ENCODE data around the gene IL4I1.
A peak's percentile ranks its signal among the peaks of the same experiment; 100 is the strongest.
"Not testable (repeated sequence)": the region's sequence is repeated elsewhere in the genome, so short reads cannot be mapped to it uniquely, and the experiment has no call there.

The IL4I1 gene

GRCh38 chr19:49929121-49929610, 32.5 kb upstream of the IL4I1 start, which contains the start of the genes ATF5 and NUP62:
TSS of gene ATF5 (plus strand) at chr19:49929205. CDS start at chr19:49930851, 1,646 bp downstream.
TSS of gene NUP62 (minus strand) at chr19:49929504. CDS start at chr19:49909807, 19,697 bp downstream.
- H3K9me3 ChIP-seq (ENCODE audit: insufficient read depth, low read length), result no peaks in the 10 kb centered on the region
- TF ChIP-seq YY1 (IDR thresholded peaks at IDR 0.05; ENCODE audit: insufficient read depth, insufficient read length), result no peak
- TF ChIP-seq SUZ12 (IDR thresholded peaks at IDR 0.05; ENCODE audit: extremely low read depth, insufficient read depth, insufficient read length), result no peak
- TF ChIP-seq ZNF274 (IDR thresholded peaks at IDR 0.05; ENCODE audit: low read depth, low read length), result no peak
- H3K27me3 ChIP-seq (ENCODE audit: insufficient read depth, insufficient read length), result no peaks in the 10 kb centered on the region
- H3K4me1 ChIP-seq (ENCODE audit: insufficient read depth, insufficient read length), result peaks cover 13% of the 10 kb centered on the region
- peaks cover 37% of the 10 kb centered on the region for H3K36me3 ChIP-seq (ENCODE audit: insufficient read depth, insufficient read length, low read length)
- peak within 1 kb of the TSS; percentile 91 for H3K4me3 ChIP-seq (ENCODE audit: insufficient read length, low read depth)
- peak; percentile 30 for DNase-seq (ENCODE audit: low read depth, low spot score)
- H3K9ac ChIP-seq (ENCODE audit: insufficient read length, low read depth), result peak within 1 kb of the TSS; percentile 97

- H3K9ac ChIP-seq (ENCODE audit: insufficient read length, low read depth), result peak overlapping the region; percentile 72
- H3K27me3 ChIP-seq (ENCODE audit: insufficient read depth, insufficient read length), result no peaks in the 10 kb centered on the region
- peaks cover 25% of the 10 kb centered on the region for H3K4me1 ChIP-seq (ENCODE audit: insufficient read depth, insufficient read length)
- peaks cover 49% of the 10 kb centered on the region for H3K36me3 ChIP-seq (ENCODE audit: insufficient read depth, insufficient read length, low read length)
- DNase-seq (ENCODE audit: low read depth, low spot score), result no peak
- H3K4me3 ChIP-seq (ENCODE audit: insufficient read length, low read depth), result peak overlapping the region; percentile 26
- H3K9me3 ChIP-seq (ENCODE audit: insufficient read depth, low read length), result no peaks in the 10 kb centered on the region
- TF ChIP-seq SUZ12 (IDR thresholded peaks at IDR 0.05; ENCODE audit: extremely low read depth, insufficient read depth, insufficient read length) (no peak), YY1 (IDR thresholded peaks at IDR 0.05; ENCODE audit: insufficient read depth, insufficient read length) (no peak), ZNF274 (IDR thresholded peaks at IDR 0.05; ENCODE audit: low read depth, low read length) (no peak)
These were observed 31.0 kb upstream of the IL4I1 start for GRCh38 chr19:49927526-49928264.

DNA sequence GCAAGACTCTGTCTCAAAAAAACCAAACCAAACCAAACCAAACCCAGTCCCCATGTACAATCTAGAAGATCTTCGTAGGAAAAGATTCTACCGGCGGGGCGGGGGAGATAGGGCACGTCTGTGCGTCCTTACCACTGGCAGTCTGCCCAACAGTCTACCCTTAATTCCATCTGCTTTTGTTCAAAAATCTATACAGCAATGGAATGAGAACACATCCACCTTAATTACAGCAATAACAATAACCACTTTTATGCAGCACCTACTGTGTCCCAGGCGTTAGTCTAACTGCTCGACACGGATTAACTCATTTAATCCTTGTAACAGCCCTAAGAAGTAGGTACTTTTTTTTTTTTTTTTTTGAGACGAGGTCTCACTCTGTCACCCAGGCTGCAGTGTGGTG, 29.8 kb upstream of the IL4I1 start:
- H3K9ac ChIP-seq (ENCODE audit: insufficient read length, low read depth), result no peak overlapping the region
- H3K4me1 ChIP-seq (ENCODE audit: insufficient read depth, insufficient read length), result peaks cover 30% of the 10 kb centered on the region

GRCh38 chr19:49925486-49925885, 28.8 kb upstream of the IL4I1 start:
- H3K36me3 ChIP-seq (ENCODE audit: insufficient read depth, insufficient read length, low read length), result peaks cover 70% of the 10 kb centered on the region
- no peak for TF ChIP-seq ZNF274 (IDR thresholded peaks at IDR 0.05; ENCODE audit: low read depth, low read length)
- TF ChIP-seq YY1 (IDR thresholded peaks at IDR 0.05; ENCODE audit: insufficient read depth, insufficient read length), result no peak
- TF ChIP-seq SUZ12 (IDR thresholded peaks at IDR 0.05; ENCODE audit: extremely low read depth, insufficient read depth, insufficient read length), result no peak
- H3K9ac ChIP-seq (ENCODE audit: insufficient read length, low read depth), result no peak overlapping the region
- H3K4me1 ChIP-seq (ENCODE audit: insufficient read depth, insufficient read length), result peaks cover 37% of the 10 kb centered on the region
- H3K4me3 ChIP-seq (ENCODE audit: insufficient read length, low read depth), result no peak overlapping the region
- no peaks in the 10 kb centered on the region for H3K27me3 ChIP-seq (ENCODE audit: insufficient read depth, insufficient read length)
- no peaks in the 10 kb centered on the region for H3K9me3 ChIP-seq (ENCODE audit: insufficient read depth, low read length)
- DNase-seq (ENCODE audit: low read depth, low spot score), result no peak

More for the DNA sequence above, 29.8 kb upstream of the IL4I1 start:
- TF ChIP-seq YY1 (IDR thresholded peaks at IDR 0.05; ENCODE audit: insufficient read depth, insufficient read length) (no peak), ZNF274 (IDR thresholded peaks at IDR 0.05; ENCODE audit: low read depth, low read length) (no peak), SUZ12 (IDR thresholded peaks at IDR 0.05; ENCODE audit: extremely low read depth, insufficient read depth, insufficient read length) (no peak)
- Histone ChIP-seq H3K9me3 (ENCODE audit: insufficient read depth, low read length) (no peaks in the 10 kb centered on the region), H3K36me3 (ENCODE audit: insufficient read depth, insufficient read length, low read length) (peaks cover 60% of the 10 kb centered on the region), H3K4me3 (ENCODE audit: insufficient read length, low read depth) (no peak overlapping the region), H3K27me3 (ENCODE audit: insufficient read depth, insufficient read length) (no peaks in the 10 kb centered on the region)
- no peak for DNase-seq (ENCODE audit: low read depth, low spot score)

DNA sequence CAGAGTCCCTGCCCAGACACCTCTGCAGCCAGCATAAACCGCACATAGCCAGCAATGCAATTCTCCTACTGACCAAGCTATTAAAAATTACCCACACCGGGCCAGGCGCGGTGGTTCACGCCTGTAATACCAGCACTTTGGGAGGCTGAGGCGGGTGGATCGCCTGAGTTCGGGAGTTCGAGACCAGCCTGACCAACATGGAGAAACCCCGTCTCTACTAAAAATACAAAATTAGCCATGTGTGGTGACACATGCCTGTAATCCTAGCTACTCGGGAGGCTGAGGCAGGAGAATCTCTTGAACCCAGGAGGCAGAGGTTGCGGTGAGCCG, 28.2 kb upstream of the IL4I1 start:
- peaks cover 41% of the 10 kb centered on the region for H3K4me1 ChIP-seq (ENCODE audit: insufficient read depth, insufficient read length)
- DNase-seq (ENCODE audit: low read depth, low spot score); H3K9ac ChIP-seq (ENCODE audit: insufficient read length, low read depth); H3K9me3 ChIP-seq (ENCODE audit: insufficient read depth, low read length); H3K27me3 ChIP-seq (ENCODE audit: insufficient read depth, insufficient read length); H3K4me3 ChIP-seq (ENCODE audit: insufficient read length, low read depth): not testable (repeated sequence)
- peaks cover 72% of the 10 kb centered on the region for H3K36me3 ChIP-seq (ENCODE audit: insufficient read depth, insufficient read length, low read length)

GRCh38 chr19:49924004-49924880, 27.6 kb upstream of the IL4I1 start:
- Histone ChIP-seq H3K9me3 (ENCODE audit: insufficient read depth, low read length) (no peaks in the 10 kb centered on the region), H3K4me1 (ENCODE audit: insufficient read depth, insufficient read length) (peaks cover 41% of the 10 kb centered on the region), H3K4me3 (ENCODE audit: insufficient read length, low read depth) (no peak overlapping the region), H3K9ac (ENCODE audit: insufficient read length, low read depth) (peak overlapping the region; percentile 13), H3K27me3 (ENCODE audit: insufficient read depth, insufficient read length) (no peaks in the 10 kb centered on the region), H3K36me3 (ENCODE audit: insufficient read depth, insufficient read length, low read length) (peaks cover 77% of the 10 kb centered on the region)
- no peak for TF ChIP-seq YY1 (IDR thresholded peaks at IDR 0.05; ENCODE audit: insufficient read depth, insufficient read length)
- TF ChIP-seq SUZ12 (IDR thresholded peaks at IDR 0.05; ENCODE audit: extremely low read depth, insufficient read depth, insufficient read length), result no peak
- TF ChIP-seq ZNF274 (IDR thresholded peaks at IDR 0.05; ENCODE audit: low read depth, low read length), result no peak
- no peak for DNase-seq (ENCODE audit: low read depth, low spot score)
